Measurements from ENCODE around the gene PAK6. TPM values are rescaled to one million over a fixed set of nuclear protein-coding genes. Genes with fewer than 3 reads are reported as not detected.

Gene PAK6
- polyA plus RNA-seq, 1 donor (not counting 4 experiments of a cell fraction or from before 2014, with no cell fraction given) = 11.5 TPM

- H3K27me3 ChIP-seq (ENCODE audit: control insufficient read depth, extremely low read depth, insufficient read depth, low read length) = no peaks in the 10 kb centered on the region
- TF ChIP-seq EZH2 (IDR thresholded peaks at IDR 0.05; ENCODE audit: low read length) = no peak
- TF ChIP-seq, protein P1, sequence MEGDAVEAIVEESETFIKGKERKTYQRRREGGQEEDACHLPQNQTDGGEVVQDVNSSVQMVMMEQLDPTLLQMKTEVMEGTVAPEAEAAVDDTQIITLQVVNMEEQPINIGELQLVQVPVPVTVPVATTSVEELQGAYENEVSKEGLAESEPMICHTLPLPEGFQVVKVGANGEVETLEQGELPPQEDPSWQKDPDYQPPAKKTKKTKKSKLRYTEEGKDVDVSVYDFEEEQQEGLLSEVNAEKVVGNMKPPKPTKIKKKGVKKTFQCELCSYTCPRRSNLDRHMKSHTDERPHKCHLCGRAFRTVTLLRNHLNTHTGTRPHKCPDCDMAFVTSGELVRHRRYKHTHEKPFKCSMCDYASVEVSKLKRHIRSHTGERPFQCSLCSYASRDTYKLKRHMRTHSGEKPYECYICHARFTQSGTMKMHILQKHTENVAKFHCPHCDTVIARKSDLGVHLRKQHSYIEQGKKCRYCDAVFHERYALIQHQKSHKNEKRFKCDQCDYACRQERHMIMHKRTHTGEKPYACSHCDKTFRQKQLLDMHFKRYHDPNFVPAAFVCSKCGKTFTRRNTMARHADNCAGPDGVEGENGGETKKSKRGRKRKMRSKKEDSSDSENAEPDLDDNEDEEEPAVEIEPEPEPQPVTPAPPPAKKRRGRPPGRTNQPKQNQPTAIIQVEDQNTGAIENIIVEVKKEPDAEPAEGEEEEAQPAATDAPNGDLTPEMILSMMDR (optimal IDR thresholded peaks at IDR 0.05 in 1 of 3, IDR thresholded peaks at IDR 0.05 in 1 of 3, conservative IDR thresholded peaks at IDR 0.05 in 1 of 3; ENCODE audit: extremely low read depth in 1 of 3, insufficient read depth in 2 of 3, low read length in 3 of 3) = no peak
- no peaks in the 10 kb centered on the region for H4K20me1 ChIP-seq (ENCODE audit: control insufficient read depth, extremely low read depth, insufficient read depth, low read length)
- dilution Hi-C loops (cut with MboI; ENCODE audit: extremely low pct_ligation_motif_present, low sequenced_read_pairs) = no loop called here
- H3K4me3 ChIP-seq (ENCODE audit: control insufficient read depth in 2 of 3, extremely low read depth in 1 of 3, insufficient read depth in 2 of 3, low read depth in 1 of 3, low read length in 3 of 3) = peak overlapping the region in 1 of 3 experiments; percentile 31
- H3K9me3 ChIP-seq (ENCODE audit: control insufficient read depth, low read depth, low read length) = no peaks in the 10 kb centered on the region
- H2AFZ ChIP-seq (ENCODE audit: control insufficient read depth, low read length) = no peak overlapping the region
- no peaks in the 10 kb centered on the region for H3K36me3 ChIP-seq (ENCODE audit: control insufficient read depth in 2 of 2, extremely low read depth in 1 of 2, insufficient read depth in 2 of 2, low read length in 2 of 2)
- H3K79me2 ChIP-seq (ENCODE audit: control insufficient read depth, insufficient read depth, low read length) = no peaks in the 10 kb centered on the region
- no peaks in the 10 kb centered on the region for H3K9me1 ChIP-seq (ENCODE audit: control insufficient read depth, extremely low read depth, insufficient read depth, low read length)
- peaks cover 70% of the 10 kb centered on the region for H3K4me1 ChIP-seq (ENCODE audit: control insufficient read depth, extremely low read depth, insufficient read depth, low read length)
- H3K27ac ChIP-seq (ENCODE audit: control insufficient read depth, insufficient read depth, low read length) = peak overlapping the region; percentile 60
- DNase-seq (ENCODE audit: low read depth, low spot score) (no peak), FAIRE-seq (peak; percentile 97)
- peak overlapping the region; percentile 72 for H3K4me2 ChIP-seq (ENCODE audit: control insufficient read depth, extremely low read depth, insufficient read depth, low read depth, low read length)
- peak overlapping the region; percentile 39 for H3K9ac ChIP-seq (ENCODE audit: control insufficient read depth, extremely low read depth, insufficient read depth, low read length)
Measured at GRCh38 chr15:40234783-40235182, 4.1 kb upstream of the PAK6 start.

GRCh38 chr15:40235201-40235885, 3.5 kb upstream of the PAK6 start:
- peak overlapping the region; percentile 72 for H3K4me2 ChIP-seq (ENCODE audit: control insufficient read depth, extremely low read depth, insufficient read depth, low read depth, low read length)
- TF ChIP-seq, protein P1 (optimal IDR thresholded peaks at IDR 0.05 in 1 of 3, IDR thresholded peaks at IDR 0.05 in 1 of 3, conservative IDR thresholded peaks at IDR 0.05 in 1 of 3; ENCODE audit: extremely low read depth in 1 of 3, insufficient read depth in 2 of 3, low read length in 3 of 3) = no peak
- no peak for TF ChIP-seq EZH2 (IDR thresholded peaks at IDR 0.05; ENCODE audit: low read length)
- H3K9ac ChIP-seq (ENCODE audit: control insufficient read depth, extremely low read depth, insufficient read depth, low read length) = no peak overlapping the region
- H3K79me2 ChIP-seq (ENCODE audit: control insufficient read depth, insufficient read depth, low read length) = no peaks in the 10 kb centered on the region
- no peak overlapping the region for H2AFZ ChIP-seq (ENCODE audit: control insufficient read depth, low read length)
- FAIRE-seq (peak; percentile 43), DNase-seq (ENCODE audit: low read depth, low spot score) (no peak)
- no peaks in the 10 kb centered on the region for H3K27me3 ChIP-seq (ENCODE audit: control insufficient read depth, extremely low read depth, insufficient read depth, low read length)
- H3K9me3 ChIP-seq (ENCODE audit: control insufficient read depth, low read depth, low read length) = no peaks in the 10 kb centered on the region
- H3K4me1 ChIP-seq (ENCODE audit: control insufficient read depth, extremely low read depth, insufficient read depth, low read length) = peaks cover 71% of the 10 kb centered on the region
- H3K27ac ChIP-seq (ENCODE audit: control insufficient read depth, insufficient read depth, low read length) = no peak overlapping the region
- no peaks in the 10 kb centered on the region for H4K20me1 ChIP-seq (ENCODE audit: control insufficient read depth, extremely low read depth, insufficient read depth, low read length)
- H3K9me1 ChIP-seq (ENCODE audit: control insufficient read depth, extremely low read depth, insufficient read depth, low read length) = no peaks in the 10 kb centered on the region
- no peaks in the 10 kb centered on the region for H3K36me3 ChIP-seq (ENCODE audit: control insufficient read depth in 2 of 2, extremely low read depth in 1 of 2, insufficient read depth in 2 of 2, low read length in 2 of 2)
- dilution Hi-C loops (cut with MboI; ENCODE audit: extremely low pct_ligation_motif_present, low sequenced_read_pairs) = no loop called here
- no peak overlapping the region for H3K4me3 ChIP-seq (ENCODE audit: control insufficient read depth in 2 of 3, extremely low read depth in 1 of 3, insufficient read depth in 2 of 3, low read depth in 1 of 3, low read length in 3 of 3)

Measured in keratinocyte (primary cell).